Measurements from ENCODE around the gene PCDHA10.

PCDHA10 gene

DNA sequence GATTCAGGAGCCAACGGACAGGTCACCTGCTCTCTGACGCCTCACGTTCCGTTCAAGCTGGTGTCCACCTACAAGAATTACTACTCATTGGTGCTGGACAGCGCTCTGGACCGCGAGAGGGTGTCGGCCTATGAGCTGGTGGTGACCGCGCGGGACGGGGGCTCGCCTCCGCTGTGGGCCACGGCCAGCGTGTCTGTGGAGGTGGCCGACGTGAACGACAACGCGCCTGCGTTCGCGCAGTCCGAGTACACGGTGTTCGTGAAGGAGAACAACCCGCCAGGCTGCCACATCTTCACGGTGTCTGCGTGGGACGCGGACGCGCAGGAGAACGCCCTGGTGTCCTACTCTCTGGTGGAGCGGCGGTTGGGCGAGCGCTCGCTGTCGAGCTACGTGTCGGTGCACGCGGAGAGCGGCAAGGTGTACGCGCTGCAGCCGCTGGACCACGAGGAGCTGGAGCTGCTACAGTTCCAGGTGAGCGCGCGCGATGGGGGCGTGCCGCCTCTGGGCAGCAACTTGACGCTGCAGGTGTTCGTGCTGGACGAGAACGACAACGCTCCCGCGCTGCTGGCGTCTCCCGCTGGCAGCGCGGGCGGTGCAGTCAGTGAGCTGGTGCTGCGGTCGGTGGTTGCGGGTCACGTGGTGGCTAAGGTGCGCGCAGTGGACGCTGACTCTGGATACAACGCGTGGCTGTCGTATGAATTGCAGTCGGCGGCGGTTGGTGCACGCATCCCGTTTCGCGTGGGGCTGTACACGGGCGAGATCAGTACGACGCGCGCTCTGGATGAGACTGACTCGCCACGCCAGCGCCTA is 1.7 kb downstream of the PCDHA10 start:
- no peak for TF ChIP-seq ZNF565 (CRISPR knock-in tag; conservative IDR thresholded peaks at IDR 0.05; ENCODE audit: low read depth)
- TF ChIP-seq OSR1 (CRISPR knock-in tag; IDR thresholded peaks at IDR 0.05), result no peak
- no peak for TF ChIP-seq TCF4 (CRISPR knock-in tag; IDR thresholded peaks at IDR 0.05; ENCODE audit: borderline replicate concordance)
- TF ChIP-seq ZFP30 (CRISPR knock-in tag; IDR thresholded peaks at IDR 0.05), result no peak
- TF ChIP-seq GLIS3 (CRISPR knock-in tag; IDR thresholded peaks at IDR 0.05), result no peak
- TF ChIP-seq, protein P1, sequence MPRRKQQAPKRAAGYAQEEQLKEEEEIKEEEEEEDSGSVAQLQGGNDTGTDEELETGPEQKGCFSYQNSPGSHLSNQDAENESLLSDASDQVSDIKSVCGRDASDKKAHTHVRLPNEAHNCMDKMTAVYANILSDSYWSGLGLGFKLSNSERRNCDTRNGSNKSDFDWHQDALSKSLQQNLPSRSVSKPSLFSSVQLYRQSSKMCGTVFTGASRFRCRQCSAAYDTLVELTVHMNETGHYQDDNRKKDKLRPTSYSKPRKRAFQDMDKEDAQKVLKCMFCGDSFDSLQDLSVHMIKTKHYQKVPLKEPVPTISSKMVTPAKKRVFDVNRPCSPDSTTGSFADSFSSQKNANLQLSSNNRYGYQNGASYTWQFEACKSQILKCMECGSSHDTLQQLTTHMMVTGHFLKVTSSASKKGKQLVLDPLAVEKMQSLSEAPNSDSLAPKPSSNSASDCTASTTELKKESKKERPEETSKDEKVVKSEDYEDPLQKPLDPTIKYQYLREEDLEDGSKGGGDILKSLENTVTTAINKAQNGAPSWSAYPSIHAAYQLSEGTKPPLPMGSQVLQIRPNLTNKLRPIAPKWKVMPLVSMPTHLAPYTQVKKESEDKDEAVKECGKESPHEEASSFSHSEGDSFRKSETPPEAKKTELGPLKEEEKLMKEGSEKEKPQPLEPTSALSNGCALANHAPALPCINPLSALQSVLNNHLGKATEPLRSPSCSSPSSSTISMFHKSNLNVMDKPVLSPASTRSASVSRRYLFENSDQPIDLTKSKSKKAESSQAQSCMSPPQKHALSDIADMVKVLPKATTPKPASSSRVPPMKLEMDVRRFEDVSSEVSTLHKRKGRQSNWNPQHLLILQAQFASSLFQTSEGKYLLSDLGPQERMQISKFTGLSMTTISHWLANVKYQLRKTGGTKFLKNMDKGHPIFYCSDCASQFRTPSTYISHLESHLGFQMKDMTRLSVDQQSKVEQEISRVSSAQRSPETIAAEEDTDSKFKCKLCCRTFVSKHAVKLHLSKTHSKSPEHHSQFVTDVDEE (CRISPR knock-in tag; IDR thresholded peaks at IDR 0.05), result no peak
- no peak for TF ChIP-seq RARB (CRISPR knock-in tag; IDR thresholded peaks at IDR 0.05)
- TF ChIP-seq ZFP3 (CRISPR knock-in tag; IDR thresholded peaks at IDR 0.05), result no peak
- TF ChIP-seq ISL1 (CRISPR knock-in tag; IDR thresholded peaks at IDR 0.05), result no peak
- TF ChIP-seq SNAI2 (CRISPR knock-in tag; IDR thresholded peaks at IDR 0.05), result no peak
- ATAC-seq, result no peak

- ATAC-seq, result no peak
- TF ChIP-seq ARNTL (CRISPR knock-in tag; IDR thresholded peaks at IDR 0.05; ENCODE audit: borderline replicate concordance, low read depth) (no peak), ZFP30 (CRISPR knock-in tag; IDR thresholded peaks at IDR 0.05) (no peak), ZFP3 (CRISPR knock-in tag; IDR thresholded peaks at IDR 0.05) (no peak), GLIS3 (CRISPR knock-in tag; IDR thresholded peaks at IDR 0.05) (no peak), RARB (CRISPR knock-in tag; IDR thresholded peaks at IDR 0.05) (no peak), ZC3H10 (CRISPR knock-in tag; IDR thresholded peaks at IDR 0.05) (no peak), ISL1 (CRISPR knock-in tag; IDR thresholded peaks at IDR 0.05) (no peak), TCF4 (CRISPR knock-in tag; IDR thresholded peaks at IDR 0.05; ENCODE audit: borderline replicate concordance) (no peak), ESRRG (CRISPR knock-in tag; IDR thresholded peaks at IDR 0.05) (no peak), ZNF70 (CRISPR knock-in tag; IDR thresholded peaks at IDR 0.05) (no peak), PPARA (CRISPR knock-in tag; IDR thresholded peaks at IDR 0.05; ENCODE audit: borderline replicate concordance) (no peak), ZNF8 (CRISPR knock-in tag; IDR thresholded peaks at IDR 0.05) (no peak), OSR1 (CRISPR knock-in tag; IDR thresholded peaks at IDR 0.05) (no peak), BACH2 (CRISPR knock-in tag; IDR thresholded peaks at IDR 0.05; ENCODE audit: borderline replicate concordance) (no peak), TOX (CRISPR knock-in tag; IDR thresholded peaks at IDR 0.05; ENCODE audit: borderline replicate concordance) (no peak)
- TF ChIP-seq, protein P2, sequence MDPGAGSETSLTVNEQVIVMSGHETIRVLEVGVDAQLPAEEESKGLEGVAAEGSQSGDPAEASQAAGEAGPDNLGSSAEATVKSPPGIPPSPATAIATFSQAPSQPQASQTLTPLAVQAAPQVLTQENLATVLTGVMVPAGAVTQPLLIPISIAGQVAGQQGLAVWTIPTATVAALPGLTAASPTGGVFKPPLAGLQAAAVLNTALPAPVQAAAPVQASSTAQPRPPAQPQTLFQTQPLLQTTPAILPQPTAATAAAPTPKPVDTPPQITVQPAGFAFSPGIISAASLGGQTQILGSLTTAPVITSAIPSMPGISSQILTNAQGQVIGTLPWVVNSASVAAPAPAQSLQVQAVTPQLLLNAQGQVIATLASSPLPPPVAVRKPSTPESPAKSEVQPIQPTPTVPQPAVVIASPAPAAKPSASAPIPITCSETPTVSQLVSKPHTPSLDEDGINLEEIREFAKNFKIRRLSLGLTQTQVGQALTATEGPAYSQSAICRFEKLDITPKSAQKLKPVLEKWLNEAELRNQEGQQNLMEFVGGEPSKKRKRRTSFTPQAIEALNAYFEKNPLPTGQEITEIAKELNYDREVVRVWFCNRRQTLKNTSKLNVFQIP (CRISPR knock-in tag; IDR thresholded peaks at IDR 0.05; ENCODE audit: borderline replicate concordance, low read depth), result no peak
- TF ChIP-seq, protein P1 (CRISPR knock-in tag; IDR thresholded peaks at IDR 0.05), result no peak
- TF ChIP-seq, protein P3, sequence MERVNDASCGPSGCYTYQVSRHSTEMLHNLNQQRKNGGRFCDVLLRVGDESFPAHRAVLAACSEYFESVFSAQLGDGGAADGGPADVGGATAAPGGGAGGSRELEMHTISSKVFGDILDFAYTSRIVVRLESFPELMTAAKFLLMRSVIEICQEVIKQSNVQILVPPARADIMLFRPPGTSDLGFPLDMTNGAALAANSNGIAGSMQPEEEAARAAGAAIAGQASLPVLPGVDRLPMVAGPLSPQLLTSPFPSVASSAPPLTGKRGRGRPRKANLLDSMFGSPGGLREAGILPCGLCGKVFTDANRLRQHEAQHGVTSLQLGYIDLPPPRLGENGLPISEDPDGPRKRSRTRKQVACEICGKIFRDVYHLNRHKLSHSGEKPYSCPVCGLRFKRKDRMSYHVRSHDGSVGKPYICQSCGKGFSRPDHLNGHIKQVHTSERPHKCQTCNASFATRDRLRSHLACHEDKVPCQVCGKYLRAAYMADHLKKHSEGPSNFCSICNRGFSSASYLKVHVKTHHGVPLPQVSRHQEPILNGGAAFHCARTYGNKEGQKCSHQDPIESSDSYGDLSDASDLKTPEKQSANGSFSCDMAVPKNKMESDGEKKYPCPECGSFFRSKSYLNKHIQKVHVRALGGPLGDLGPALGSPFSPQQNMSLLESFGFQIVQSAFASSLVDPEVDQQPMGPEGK (CRISPR knock-in tag; IDR thresholded peaks at IDR 0.05; ENCODE audit: borderline replicate concordance), result no peak
These were observed 2.2 kb downstream of the PCDHA10 start for GRCh38 chr5:140857987-140858240.
